Stimulated activated CD4-positive, alpha-beta T cell treated with anti-CD3 and anti-CD28 coated beads, Interleukin-1b, Interleukin-23, amount 100 ng/mL, for 24 hours (primary cell): ENCODE results near the gene NAA10.
A peak's percentile ranks its signal among the peaks of the same experiment; 100 is the strongest.

ENCODE experiments used
- DNase-seq, 4 experiments: peaks; one replicate each; pipeline ENCODE4 v3.0.0-alpha.2; 2020; ENCODE audit warnings: low read depth in 4 of 4, low spot score in 1 of 4

Gene NAA10

GRCh38 chrX:153929576-153929975 is 5.3 kb downstream of the NAA10 start:
- DNase-seq, result no peak

GRCh38 chrX:153928846-153929245 is 6.0 kb downstream of the NAA10 start:
- DNase-seq, result no peak

- peak; percentile 54 to 86 (median 82) for DNase-seq
Observed at GRCh38 chrX:153927922-153928760, 6.7 kb downstream of the NAA10 start.

GRCh38 chrX:153927672-153927921 is 7.2 kb downstream of the NAA10 start:
- DNase-seq, result no peak

DNA sequence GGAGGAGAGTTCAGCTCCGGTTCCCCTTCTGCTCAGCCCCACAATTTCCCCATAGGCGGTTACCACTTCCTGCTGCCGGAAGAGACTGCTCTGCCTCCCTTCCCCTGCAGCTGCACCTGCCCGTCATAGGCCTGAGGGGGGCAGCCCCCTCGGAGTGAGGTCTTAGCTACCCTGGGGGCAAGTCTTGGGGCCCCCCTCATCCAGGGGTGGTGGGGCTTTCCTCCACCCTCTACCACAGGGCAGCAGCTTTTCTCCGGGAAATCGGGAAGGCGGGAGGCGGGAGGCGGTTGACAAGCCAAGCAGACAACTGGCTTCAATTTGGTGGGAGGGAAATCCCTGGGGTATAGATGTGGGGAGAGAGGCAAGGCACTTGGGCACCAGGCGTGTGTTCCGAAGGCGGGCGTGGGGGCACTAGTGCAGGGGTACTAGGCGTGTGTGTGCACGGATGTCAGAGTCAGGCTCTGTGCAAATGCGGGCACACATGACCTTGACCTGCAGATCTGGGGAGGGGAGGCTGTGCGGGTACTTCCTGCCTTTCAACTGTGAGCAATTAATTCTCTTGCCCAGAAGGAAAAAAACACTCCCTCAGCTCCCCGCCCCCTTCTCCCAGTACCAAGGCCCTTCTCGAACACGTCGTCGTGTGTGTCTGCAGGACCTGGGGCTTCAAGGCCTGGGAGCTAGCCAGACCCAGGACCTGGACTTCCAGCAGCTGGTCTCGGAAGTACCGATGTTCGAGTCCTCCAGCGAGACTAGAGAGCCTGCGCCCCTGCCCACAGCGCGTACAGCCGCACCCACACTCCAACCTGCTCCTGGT is 7.8 kb downstream of the NAA10 start:
- DNase-seq, result peak in 1 of 4 experiments; percentile 45

GRCh38 chrX:153926552-153926857 is 8.3 kb downstream of the NAA10 start:
- no peak for DNase-seq

- DNase-seq, result peak in 1 of 4 experiments; percentile 16
Observed at GRCh38 chrX:153925739-153926551, 8.9 kb downstream of the NAA10 start, which contains the start of gene ARHGAP4. TSS of gene ARHGAP4 (minus strand) at chrX:153926264. CDS start at chrX:153926202, 62 bp downstream.

GRCh38 chrX:153925387-153925738 is 9.5 kb downstream of the NAA10 start:
- DNase-seq, result no peak

DNA sequence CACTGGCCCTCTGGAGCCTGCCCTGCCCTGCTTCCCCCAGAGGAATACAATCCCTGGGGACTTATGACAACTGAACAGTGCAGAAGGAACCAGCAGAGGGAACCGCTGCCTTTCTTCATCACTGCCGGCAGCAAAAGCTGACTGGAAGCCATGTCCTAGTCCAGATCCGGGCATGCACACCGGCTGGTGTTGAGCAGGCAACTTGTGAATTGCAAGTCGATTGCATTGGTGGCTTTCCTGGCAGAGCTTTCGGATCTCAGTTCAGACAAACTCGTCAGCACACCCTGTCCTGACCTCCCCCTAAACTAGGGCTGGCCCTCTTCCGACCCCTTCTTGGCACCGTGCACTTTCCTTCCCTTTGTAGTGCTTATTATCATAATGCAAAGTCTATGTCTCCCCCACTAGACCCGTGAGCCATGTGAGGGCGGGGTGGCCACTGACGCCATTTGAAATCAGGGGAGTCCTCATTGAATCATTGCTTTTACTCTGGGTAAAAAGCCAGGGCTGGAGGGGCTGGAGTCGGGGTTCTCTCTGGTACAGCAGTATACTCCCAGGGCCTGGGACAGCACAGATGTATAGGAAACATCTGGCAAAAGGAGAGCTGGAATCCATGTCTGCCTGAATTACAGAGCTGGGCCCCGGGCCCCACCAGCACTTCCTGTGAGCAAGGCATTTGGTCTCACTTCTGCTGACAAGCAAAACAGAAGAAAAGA is 10.5 kb downstream of the NAA10 start:
- no peak for DNase-seq

- DNase-seq, result no peak
Observed at GRCh38 chrX:153922932-153923857, 11.6 kb downstream of the NAA10 start.

DNA sequence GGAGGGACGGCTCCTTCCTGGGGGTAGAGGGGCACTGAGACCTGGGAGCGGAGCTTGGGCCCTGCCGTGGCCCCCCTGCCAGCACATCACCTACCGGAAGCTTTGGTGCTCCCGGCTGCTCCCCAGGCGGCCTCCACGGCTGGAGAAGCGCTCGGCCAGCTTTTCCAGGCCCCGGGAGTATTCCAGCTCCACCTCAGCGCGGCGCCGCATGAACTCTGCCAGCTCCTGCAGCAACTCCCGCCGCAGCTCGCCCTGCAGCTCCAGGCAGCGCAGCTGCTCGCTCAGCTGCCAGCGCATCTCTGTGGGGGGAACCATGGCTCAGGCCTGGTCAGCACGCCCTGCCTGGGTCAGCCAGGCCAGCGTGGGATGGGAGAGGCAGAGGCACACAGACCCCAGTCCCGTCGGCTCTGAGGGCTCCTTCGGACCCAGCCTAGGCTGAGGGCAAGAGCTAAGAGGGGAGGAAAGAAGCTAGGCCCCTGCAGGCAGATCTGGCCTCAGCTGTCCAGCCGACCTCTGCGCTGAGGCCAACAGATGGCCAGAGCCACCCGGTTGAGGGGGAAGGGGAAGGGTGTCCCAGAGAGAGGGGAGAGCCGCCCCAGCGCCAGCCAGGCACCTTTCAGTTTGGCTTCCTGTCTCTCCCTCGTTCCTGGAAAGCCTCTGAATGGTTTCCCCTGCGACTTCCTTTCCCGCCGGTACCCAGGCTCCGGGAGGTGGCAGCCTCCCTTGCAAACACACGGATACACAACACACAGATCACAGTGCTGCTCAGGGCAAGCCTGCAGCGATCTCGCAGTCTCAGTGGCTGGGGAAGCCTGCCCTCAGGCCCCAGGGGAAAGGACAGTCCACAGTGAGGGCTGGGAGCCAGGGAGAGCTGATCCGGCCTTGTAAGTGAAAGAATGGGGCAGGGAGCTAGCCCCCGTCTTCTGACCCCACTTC is 13.1 kb downstream of the NAA10 start:
- DNase-seq, result no peak

DNA sequence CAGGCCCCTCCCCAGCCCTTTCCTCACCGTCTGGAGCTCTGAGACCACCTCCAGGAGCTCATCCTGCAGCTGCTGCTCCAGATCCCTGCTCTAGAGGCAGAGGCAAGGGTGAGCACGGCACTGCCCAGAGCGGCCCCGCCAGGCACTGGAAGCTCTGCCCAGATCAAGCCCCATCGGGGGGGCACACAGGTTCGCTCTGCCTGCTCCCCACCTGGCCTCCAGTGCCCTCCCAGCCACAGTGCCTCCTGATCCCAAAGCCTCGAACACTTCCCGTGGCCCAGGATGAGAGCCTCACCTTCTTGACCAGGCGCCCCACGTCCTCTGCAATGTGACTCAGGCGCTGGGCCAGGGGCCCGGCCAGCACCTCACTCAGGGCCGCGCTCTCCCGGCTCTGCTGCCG is 13.8 kb downstream of the NAA10 start:
- DNase-seq, result no peak

GRCh38 chrX:153920546-153920945 is 14.3 kb downstream of the NAA10 start:
- DNase-seq, result no peak

- DNase-seq, result no peak
Observed at GRCh38 chrX:153919281-153919680, 15.6 kb downstream of the NAA10 start.

DNA sequence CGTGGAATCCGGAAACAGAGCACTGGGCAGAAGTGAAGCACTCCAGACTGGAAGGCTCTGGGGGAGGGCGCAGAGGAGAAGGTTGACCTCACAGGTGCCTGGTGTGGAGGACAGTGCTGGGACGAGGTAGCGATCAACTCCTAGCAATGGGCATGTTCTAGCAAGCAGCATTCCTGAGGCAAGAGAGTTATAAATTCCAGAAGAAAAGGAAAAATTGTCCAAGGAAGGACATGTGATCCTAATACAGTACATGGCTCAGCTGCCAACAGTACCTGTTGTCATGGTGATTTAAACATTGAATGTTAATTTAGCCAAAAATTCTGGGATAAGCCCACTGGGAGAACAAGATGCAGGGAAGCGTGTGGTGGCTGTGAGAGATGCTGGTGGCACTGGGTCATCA is 17.0 kb downstream of the NAA10 start:
- no peak for DNase-seq

DNA sequence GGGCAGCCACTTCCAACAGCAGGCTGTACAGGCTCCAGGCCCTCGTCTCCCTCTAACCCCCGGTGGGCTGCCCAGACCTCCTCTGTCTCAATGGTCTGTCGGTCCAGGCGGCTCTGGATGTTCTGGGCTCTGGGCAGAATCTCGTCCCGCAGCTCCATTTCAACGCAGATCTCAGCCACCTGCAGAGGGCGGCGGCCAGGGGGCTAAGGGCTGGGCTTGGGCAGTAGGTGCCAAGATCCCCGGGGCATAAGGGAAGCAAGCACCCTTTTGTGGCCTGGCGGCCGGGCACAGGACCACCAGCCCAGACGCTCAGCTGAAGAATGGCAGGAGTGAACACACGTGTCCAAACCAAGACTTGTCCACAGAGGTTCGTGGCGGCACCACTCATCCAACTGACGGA is 21.1 kb downstream of the NAA10 start:
- no peak for DNase-seq

- DNase-seq, result no peak
Observed at GRCh38 chrX:153913211-153913610, 21.6 kb downstream of the NAA10 start.

DNA sequence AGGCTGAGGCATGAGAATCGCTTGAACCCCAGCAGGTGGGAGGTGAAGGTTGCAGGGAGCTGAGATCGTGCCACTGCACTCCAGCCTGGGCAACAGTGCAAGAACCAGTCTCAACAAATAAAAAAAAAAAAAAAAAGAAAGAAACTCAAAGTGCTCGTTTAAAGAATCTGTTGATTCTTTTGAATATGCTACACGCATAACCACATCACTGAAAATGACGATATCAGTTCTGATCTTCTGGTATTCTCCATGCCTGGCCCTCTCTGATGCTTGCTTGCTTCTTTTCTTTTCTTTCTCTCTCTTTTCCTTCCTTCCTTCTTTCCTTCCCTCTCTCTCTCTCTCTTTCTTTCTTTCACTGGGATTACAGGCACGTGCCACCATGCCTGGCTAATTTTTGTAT is 23.0 kb downstream of the NAA10 start:
- no peak for DNase-seq

DNA sequence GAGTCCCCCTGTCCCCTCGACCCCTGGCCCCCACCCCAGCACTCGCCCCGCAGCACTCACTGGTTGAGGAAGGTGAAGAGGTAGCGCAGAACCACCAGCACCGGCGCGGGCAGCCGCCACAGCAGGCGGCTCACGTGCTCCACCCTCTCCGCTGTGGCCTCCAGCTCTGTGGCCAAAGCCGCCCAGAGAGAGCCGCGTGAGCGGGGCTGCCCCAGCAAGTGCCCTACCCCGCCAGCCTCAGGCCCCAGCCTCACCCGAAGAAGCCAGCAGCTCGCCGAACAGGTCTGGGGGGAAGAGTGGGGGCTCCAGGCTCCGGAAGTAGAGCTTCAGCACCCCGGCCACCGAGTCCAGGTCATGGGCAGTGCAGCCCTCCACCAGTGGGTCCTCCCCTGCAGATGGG is 24.4 kb downstream of the NAA10 start:
- DNase-seq, result no peak
